Testis (tissue), 3 donors: ENCODE measurements around the gene CEP162. TPM values are rescaled to one million over a fixed set of nuclear protein-coding genes. Genes with fewer than 3 reads are reported as not detected.

ENCODE experiments used
- DNase-seq: peaks from one replicate; pipeline ENCODE4 v3.0.0-alpha.2; 2019
- H3K27ac ChIP-seq, 2 donors: fragments of 200-600 bp; sonication (generic); one replicate each; pipeline ENCODE4 v1.5.1; 2019
- H3K27me3 ChIP-seq: fragments of 200-600 bp; sonication (generic); one replicate; pipeline ENCODE4 v1.5.1; 2019
- H3K36me3 ChIP-seq: fragments of 200-600 bp; sonication (generic); one replicate; pipeline ENCODE4 v1.5.1; 2017; ENCODE audit warnings: low read depth; ENCODE audit errors: missing control alignments
- H3K4me1 ChIP-seq: fragments of 200-600 bp; sonication (generic); one replicate; pipeline ENCODE4 v1.5.1; 2019
- H3K4me3 ChIP-seq, 2 donors: fragments of 200-600 bp; sonication (generic); one replicate each; pipeline ENCODE4 v1.5.1; 2017 to 2019
- H3K9me3 ChIP-seq: fragments of 200-600 bp; sonication (generic); one replicate; pipeline ENCODE4 v1.5.1; 2017
- POLR2A ChIP-seq: fragments of 450-650 bp; IDR thresholded peaks from one replicate; pipeline ENCODE4 v1.6.1; 2017; ENCODE audit warnings: antibody characterized with exemption, mild to moderate bottlenecking, moderate library complexity
- WGBS, 2 donors: methylation state at CpG; one replicate each; pipeline ENCODE4 v1.1.5; 2018; 5-methylcytosine and 5-hydroxymethylcytosine counted together
- intact Hi-C: fragments of 100-400 bp; cut with DNase I; formaldehyde crosslinking; loops from one replicate; pipeline ENCODE4 v1.15.1; 2023; ENCODE audit warnings: low total_unique reads
- polyA plus RNA-seq: library from polyadenylated mRNA; stranded (reverse); fragments of 350-450 nt; fragmentation: Illumina TruSeq; extraction: RNeasy Lipid Tissue Mini Kit (QIAGEN cat#74804); gene quantifications from one replicate; pipeline ENCODE4 v1.2.3, GENCODE V29; 2014; ENCODE audit warnings: low read depth, low replicate concordance; ENCODE audit not compliant: insufficient read depth
- total RNA-seq, 2 donors: library from RNA; depleted of rRNA; stranded (reverse); fragments of >200 nt; gene quantifications; one replicate each; pipeline ENCODE4 v1.2.3, GENCODE V29; 2016
- TF ChIP-seq, protein P1 (sequence below), 3 experiments: fragments of 450-650 bp in 2 of 3; fragments of 200-600 bp in 1 of 3; sonication (generic) in 1 of 3; IDR thresholded peaks; one replicate each; pipeline ENCODE4 v1.5.1; 2016 to 2019; ENCODE audit warnings: antibody characterized with exemption in 3 of 3, mild to moderate bottlenecking in 2 of 3, moderate library complexity in 1 of 3

Gene CEP162
- total and polyA plus RNA-seq, 3 donors from 2014 or later = 8.6 to 36.0 (median 20.3) TPM

DNA sequence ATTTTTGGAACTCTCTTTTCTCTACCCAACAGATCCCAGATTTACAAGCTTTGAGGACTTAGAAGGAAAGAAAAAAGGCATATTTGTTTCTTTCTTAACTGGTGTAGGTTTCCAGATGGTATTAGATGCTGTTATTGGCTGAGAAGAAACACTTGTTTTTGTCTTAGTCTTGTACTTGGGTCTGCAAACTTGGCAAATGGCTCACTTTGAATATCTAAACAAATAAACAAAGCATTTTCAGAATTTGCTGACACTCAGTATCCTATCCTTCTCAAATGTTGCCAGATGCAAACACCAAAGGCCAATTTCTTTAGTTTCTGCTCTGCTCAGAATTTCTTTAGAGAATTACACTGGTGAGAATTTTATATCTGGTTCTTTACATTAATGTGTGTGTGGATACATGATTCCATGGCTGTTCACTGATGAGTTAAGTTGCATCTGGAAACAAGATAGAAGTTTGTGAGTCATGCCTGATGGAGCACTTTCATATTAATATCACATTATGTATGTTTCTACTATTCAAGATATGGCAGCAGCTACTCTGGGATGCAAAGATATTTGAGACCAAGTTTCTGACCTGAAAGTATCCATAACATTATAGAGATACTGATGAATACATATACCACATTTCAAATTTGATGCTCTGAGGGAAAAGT, 43.7 kb upstream of the CEP162 start:
- TF ChIP-seq POLR2A = no peak
- TF ChIP-seq, protein P1, sequence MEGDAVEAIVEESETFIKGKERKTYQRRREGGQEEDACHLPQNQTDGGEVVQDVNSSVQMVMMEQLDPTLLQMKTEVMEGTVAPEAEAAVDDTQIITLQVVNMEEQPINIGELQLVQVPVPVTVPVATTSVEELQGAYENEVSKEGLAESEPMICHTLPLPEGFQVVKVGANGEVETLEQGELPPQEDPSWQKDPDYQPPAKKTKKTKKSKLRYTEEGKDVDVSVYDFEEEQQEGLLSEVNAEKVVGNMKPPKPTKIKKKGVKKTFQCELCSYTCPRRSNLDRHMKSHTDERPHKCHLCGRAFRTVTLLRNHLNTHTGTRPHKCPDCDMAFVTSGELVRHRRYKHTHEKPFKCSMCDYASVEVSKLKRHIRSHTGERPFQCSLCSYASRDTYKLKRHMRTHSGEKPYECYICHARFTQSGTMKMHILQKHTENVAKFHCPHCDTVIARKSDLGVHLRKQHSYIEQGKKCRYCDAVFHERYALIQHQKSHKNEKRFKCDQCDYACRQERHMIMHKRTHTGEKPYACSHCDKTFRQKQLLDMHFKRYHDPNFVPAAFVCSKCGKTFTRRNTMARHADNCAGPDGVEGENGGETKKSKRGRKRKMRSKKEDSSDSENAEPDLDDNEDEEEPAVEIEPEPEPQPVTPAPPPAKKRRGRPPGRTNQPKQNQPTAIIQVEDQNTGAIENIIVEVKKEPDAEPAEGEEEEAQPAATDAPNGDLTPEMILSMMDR (IDR thresholded peaks at IDR 0.05) = no peak
- Histone ChIP-seq H3K27ac (no peak overlapping the region), H3K9me3 (no peaks in the 10 kb centered on the region), H3K36me3 (no peaks in the 10 kb centered on the region), H3K27me3 (no peaks in the 10 kb centered on the region), H3K4me1 (no peaks in the 10 kb centered on the region), H3K4me3 (no peak overlapping the region)
- no peak for DNase-seq
- intact Hi-C loops = no loop called here

GRCh38 chr6:84269947-84270733, 42.7 kb upstream of the CEP162 start:
- DNase-seq = no peak
- no peak for TF ChIP-seq POLR2A
- TF ChIP-seq, protein P1 (IDR thresholded peaks at IDR 0.05) = no peak
- intact Hi-C loops = no loop called here
- no peaks in the 10 kb centered on the region for H3K4me1 ChIP-seq
- no peaks in the 10 kb centered on the region for H3K36me3 ChIP-seq
- H3K4me3 ChIP-seq = no peak overlapping the region
- H3K27ac ChIP-seq = no peak overlapping the region
- H3K27me3 ChIP-seq = no peaks in the 10 kb centered on the region
- H3K9me3 ChIP-seq = no peaks in the 10 kb centered on the region
- WGBS, 2 donors = 58 to 64% methylated on average over 6 of the region's 6 CpGs

DNA sequence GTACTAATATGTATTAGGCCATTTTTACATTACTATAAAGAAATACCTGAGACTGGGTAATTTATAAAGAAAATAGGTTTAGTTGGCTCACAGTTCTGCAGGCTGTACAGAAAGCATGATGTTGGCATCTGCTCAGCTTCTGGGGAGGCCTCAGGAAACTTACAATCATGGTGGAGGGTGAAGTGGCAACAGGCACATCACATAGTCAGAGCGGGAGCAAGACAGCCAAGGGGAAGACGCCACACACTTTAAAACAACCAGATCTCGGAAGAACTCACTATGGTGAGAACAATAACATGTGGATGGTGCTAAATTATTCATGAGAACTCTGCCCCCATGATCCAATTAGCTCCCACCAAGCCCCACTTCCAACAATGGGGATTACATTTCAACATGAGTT, 41.3 kb upstream of the CEP162 start:
- 87 to 96% methylated on average over 3 of the region's 3 CpGs for WGBS, 2 donors
- no peak overlapping the region for H3K27ac ChIP-seq

DNA sequence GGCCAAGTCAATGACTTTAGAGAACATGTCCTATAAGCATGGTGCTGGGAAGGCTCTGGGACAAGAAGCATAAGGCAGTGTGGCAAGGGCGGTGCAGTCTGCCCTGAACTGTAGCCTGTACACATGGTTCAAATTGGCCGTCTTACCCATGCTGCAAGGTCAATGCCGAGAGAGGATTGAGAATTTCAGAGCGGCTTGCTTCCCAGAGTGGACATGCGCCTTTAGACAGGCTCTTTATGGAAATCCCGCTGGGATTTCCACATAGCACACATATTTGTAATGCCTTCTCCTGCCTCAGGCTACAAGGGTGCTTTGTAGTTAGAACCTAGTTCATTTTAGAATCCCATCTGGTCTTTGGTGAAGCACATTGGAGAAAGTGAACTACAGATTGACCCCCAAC, 36.1 kb upstream of the CEP162 start:
- Histone ChIP-seq H3K4me3 (no peak overlapping the region), H3K27ac (no peak overlapping the region), H3K4me1 (no peaks in the 10 kb centered on the region), H3K27me3 (no peaks in the 10 kb centered on the region), H3K36me3 (no peaks in the 10 kb centered on the region), H3K9me3 (no peaks in the 10 kb centered on the region)
- intact Hi-C loops = no loop called here
- TF ChIP-seq, protein P1 (IDR thresholded peaks at IDR 0.05) = no peak
- TF ChIP-seq POLR2A = no peak
- WGBS, 2 donors = 90% methylated on average over 2 to 6 of the region's 6 CpGs
- DNase-seq = no peak

More for the DNA sequence above, 41.3 kb upstream of the CEP162 start:
- intact Hi-C loops = no loop called here
- H3K4me1 ChIP-seq = no peaks in the 10 kb centered on the region
- no peaks in the 10 kb centered on the region for H3K9me3 ChIP-seq
- H3K27me3 ChIP-seq = no peaks in the 10 kb centered on the region
- no peaks in the 10 kb centered on the region for H3K36me3 ChIP-seq
- DNase-seq = no peak
- no peak for TF ChIP-seq POLR2A
- TF ChIP-seq, protein P1 (IDR thresholded peaks at IDR 0.05) = no peak
- no peak overlapping the region for H3K4me3 ChIP-seq
